HG03457 (cell line): Measurements from ENCODE around the gene KRTAP5-4.

ENCODE experiments used
- ATAC-seq: cut with Tn5 transposase; IDR thresholded peaks from one replicate; pipeline ENCODE4 v1.9.1; 2021; ENCODE audit warnings: moderate number of reproducible peaks; ENCODE audit not compliant: unreplicated experiment

The KRTAP5-4 gene

DNA sequence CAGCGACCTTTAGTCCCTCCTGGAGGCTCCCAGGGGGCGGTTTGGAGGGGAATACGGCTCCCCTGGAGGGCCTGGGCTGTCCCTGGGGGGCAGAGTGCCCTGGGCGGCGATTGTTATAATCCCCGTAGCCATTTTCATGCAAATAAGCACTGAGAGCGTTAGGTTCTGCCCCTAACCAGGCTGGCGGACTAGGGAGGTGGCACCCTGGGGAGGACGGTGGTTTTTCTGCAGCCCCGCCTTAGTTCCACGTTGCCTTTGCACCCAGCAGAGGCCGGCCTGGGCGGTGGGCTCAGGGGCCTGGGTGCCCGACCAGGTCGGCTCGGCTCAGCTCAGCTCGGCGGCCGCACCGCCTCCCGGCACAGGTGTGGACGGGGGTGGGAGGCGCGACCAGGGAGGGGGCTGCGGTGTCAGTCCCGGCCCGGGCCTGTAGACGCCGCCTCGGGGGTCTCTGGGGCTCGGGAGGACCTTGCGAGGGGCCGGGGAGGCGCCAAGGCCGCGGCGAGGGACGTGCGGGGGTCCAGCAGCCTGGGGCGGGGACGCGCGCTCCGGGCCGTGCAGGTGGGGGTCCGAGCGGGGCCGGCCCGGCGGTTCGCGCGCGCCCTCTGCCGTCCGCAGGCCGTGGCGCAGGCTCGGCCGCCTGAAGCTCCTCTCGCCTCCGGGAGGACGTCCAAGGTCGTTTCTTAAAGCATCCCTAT, 47.6 kb downstream of the KRTAP5-4 start:
- no peak for ATAC-seq

DNA sequence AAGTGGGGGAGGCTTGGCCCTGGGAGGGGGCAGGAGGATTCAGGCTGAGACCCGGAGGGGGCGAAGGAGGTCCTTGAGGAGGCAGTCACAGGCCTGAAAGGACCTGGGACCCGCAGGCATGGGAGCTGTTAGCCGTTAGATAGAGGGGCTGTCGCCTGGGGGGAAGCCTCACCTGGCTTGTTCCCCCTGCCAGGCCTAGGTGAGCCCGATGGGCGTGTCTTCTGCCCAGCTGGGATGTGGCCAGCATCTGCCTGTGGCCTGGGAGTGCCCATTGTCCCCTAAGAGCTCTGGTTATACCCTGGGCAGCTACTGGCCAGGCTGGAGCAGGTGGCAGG, 48.1 kb downstream of the KRTAP5-4 start:
- no peak for ATAC-seq

DNA sequence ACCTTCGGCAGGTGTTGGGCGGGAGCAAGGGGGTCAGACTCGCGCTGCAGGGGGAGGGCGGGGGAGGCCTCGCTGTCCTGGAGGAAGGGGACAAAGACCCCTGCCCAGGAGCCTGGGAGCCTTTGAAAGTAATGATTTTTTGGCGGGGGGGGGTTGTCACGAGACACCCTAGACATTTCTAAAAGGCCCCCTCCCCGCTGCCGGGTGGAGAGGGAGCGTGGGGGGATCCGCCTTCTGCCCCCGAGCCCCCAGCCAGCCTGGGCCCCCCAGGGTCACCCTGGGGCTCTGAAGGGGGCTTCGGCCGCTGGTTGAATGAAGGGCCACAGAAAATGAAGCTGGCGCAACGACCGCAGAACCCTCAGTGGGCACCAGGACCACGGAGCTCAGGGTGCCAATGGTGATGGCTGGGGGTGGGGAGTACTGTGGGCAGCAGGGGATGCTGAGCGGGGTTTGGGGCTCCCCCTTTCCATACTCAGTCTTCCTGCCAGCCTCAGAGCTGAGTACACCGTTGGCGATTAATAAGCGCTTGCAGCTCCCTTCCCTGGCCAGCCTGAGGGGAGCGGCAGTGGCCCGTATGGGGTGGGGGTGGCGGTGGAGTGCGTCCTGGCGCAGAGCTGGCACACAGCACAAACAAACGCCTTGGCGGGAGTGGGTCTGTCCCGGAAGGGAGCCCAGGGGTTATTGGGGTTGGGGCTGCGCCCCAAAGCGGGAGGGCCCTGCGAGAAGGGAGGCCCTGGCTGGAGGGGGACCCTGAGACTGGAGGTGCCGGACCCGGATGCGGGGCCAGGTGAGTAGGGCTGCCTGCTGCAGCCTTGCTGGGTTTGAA, 48.6 kb downstream of the KRTAP5-4 start:
- no peak for ATAC-seq

DNA sequence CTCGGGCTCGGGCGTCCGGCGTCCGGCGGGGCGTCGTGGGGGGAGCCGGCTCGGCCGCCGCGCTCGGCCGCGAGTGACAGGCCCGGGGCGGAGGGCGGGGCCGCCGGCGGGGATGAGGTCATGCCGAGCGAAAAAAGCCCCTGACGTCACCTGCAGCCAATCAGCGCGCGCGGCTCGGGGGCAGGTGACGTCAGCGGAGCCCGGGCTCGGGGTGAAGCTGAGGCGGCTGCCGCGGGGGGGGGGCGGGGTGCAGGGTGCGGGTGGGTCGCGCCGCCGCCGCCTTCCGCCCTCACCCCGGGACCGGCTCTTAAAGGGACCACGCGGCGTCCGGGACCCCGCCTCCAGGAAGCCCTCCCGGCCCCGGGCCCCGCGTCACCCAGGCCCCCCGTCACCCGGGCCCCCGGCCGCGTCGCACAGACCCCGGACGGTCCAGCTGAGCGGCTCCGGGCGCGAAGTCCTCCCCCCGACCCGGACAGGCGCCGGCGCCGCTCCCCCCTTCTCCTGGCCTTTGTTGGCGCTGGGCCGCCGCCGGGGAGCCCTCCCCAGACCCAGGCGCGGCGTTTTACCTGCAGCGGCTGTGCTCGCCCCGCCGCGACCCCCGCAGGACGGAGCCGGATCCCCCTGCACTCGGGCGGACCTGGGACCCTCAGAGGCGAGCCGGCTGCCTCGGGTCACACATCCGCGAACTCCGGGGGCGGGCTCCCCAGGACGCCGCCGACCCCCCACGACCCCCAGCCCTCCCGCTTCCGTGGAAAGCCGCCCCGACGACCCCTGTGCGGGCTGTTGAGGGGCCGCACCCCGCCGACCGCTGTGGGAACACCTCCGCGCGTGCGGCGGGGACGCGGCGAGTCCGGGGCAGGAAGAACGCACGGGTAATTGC, 49.5 kb downstream of the KRTAP5-4 start, which contains the start of gene DUSP8:
Gene DUSP8, minus strand, starts transcription at position 75 of the 880 bp plus-strand sequence. CDS start 6,445 bp downstream, outside the sequence.
- ATAC-seq, result no peak

DNA sequence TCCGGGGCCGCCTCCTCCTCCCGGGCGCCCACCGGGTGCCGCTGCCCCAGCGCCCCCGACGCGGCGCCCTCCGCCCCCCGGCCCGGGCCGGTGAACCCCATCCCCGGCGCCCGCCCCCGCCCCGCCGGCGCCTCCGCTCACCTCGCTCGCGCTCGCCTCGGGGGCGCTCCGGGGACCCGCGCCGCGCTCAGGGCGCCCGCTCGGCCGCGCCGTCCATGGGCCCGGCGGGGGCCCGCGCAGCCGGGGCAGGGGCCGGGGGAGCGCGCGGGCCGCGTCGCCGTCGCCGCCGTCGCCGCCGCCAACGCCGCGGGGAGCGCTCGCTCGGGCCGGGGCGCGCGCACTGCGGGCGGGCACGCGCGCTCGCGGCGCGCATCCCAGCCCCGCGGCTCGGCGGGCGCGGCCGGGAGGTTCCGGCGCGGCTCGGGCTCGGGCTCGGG, 50.2 kb downstream of the KRTAP5-4 start:
- ATAC-seq, result no peak
